HepG2 (cell line): Measurements from ENCODE around the gene CHKB. TPM values are rescaled to one million over a fixed set of nuclear protein-coding genes. Genes with fewer than 3 reads are reported as not detected.
A peak's percentile ranks its signal among the peaks of the same experiment; 100 is the strongest.

Source experiments
- CHD4 ChIP-seq: fragments of 200-600 bp; sonication (generic); IDR thresholded peaks from 2 replicates; pipeline ENCODE4 v1.7.0; 2017; ENCODE audit warnings: mild to moderate bottlenecking, low read length, borderline replicate concordance
- DBP ChIP-seq: sonication (generic); formaldehyde crosslinking; IDR thresholded peaks from 2 replicates; pipeline ENCODE4 v1.4.0; 2020; ENCODE audit warnings: missing genetic modification reagents; ENCODE audit errors: not compliant biosample characterization
- DMAP1 ChIP-seq: IDR thresholded peaks from 2 replicates; pipeline ENCODE4 v1.6.1; 2016
- ELK4 ChIP-seq: sonication (generic); formaldehyde crosslinking; IDR thresholded peaks from 2 replicates; pipeline ENCODE4 v1.9.0; 2021; ENCODE audit warnings: missing genetic modification reagents, borderline replicate concordance
- ETV5 ChIP-seq: IDR thresholded peaks from 2 replicates; pipeline ENCODE4 v1.6.1; 2018; ENCODE audit warnings: missing biosample characterization, missing genetic modification reagents, inconsistent platforms, borderline replicate concordance
- HCFC1 ChIP-seq: fragments of 150-350 bp; IDR thresholded peaks from 2 replicates; pipeline ENCODE4 v1.6.1; 2014; ENCODE audit warnings: low read depth, low read length
- HNF4G ChIP-seq, 2 experiments: sonication (generic) in 1 of 2; formaldehyde crosslinking in 1 of 2; IDR thresholded peaks; 2 replicates each; pipeline versions ENCODE4 v1.4.0 to v1.6.1; 2011 to 2020; ENCODE audit warnings: borderline replicate concordance in 2 of 2, low read depth in 2 of 2, mild to moderate bottlenecking in 2 of 2, low read length in 1 of 2, missing genetic modification reagents in 1 of 2, moderate library complexity in 1 of 2
- KDM5B ChIP-seq: sonication (generic); formaldehyde crosslinking; IDR thresholded peaks from 2 replicates; pipeline ENCODE4 v1.4.0; 2020; ENCODE audit warnings: missing genetic modification reagents, mild to moderate bottlenecking, borderline replicate concordance
- KLF12 ChIP-seq: sonication (generic); formaldehyde crosslinking; IDR thresholded peaks from 2 replicates; pipeline ENCODE4 v1.4.0; 2020; ENCODE audit warnings: missing genetic modification reagents, borderline replicate concordance
- MTERF4 ChIP-seq: sonication (generic); formaldehyde crosslinking; IDR thresholded peaks from 2 replicates; pipeline ENCODE4 v1.8.0; 2023; ENCODE audit warnings: mild to moderate bottlenecking, missing genetic modification reagents
- NPAS2 ChIP-seq: sonication (generic); formaldehyde crosslinking; IDR thresholded peaks from 2 replicates; pipeline ENCODE4 v1.8.0; 2022; ENCODE audit warnings: mild to moderate bottlenecking, missing genetic modification reagents, borderline replicate concordance
- PBX2 ChIP-seq: IDR thresholded peaks from 2 replicates; pipeline ENCODE4 v1.6.1; 2016; ENCODE audit warnings: control low read depth
- PHF21A ChIP-seq: sonication (generic); formaldehyde crosslinking; IDR thresholded peaks from 2 replicates; pipeline ENCODE4 v1.5.0; 2020; ENCODE audit warnings: mild to moderate bottlenecking, missing genetic modification reagents
- RARG ChIP-seq: sonication (generic); formaldehyde crosslinking; IDR thresholded peaks from 2 replicates; pipeline ENCODE4 v1.4.0; 2020; ENCODE audit warnings: low read depth, mild to moderate bottlenecking, missing genetic modification reagents
- SIX1 ChIP-seq: sonication (generic); formaldehyde crosslinking; IDR thresholded peaks from 2 replicates; pipeline ENCODE4 v1.4.0; 2020; ENCODE audit warnings: missing genetic modification reagents, borderline replicate concordance
- SNRNP70 ChIP-seq: fragments of 200-400 bp; formaldehyde crosslinking; IDR thresholded peaks from 2 replicates; pipeline ENCODE4 v1.6.1; 2017; ENCODE audit warnings: mild to moderate bottlenecking, low read depth, low read length, moderate library complexity
- SRSF1 ChIP-seq: fragments of 200-400 bp; formaldehyde crosslinking; optimal IDR thresholded peaks from 2 replicates; pipeline ENCODE3; 2017; ENCODE audit warnings: mild to moderate bottlenecking, low read depth, low read length, moderate library complexity
- ZFX ChIP-seq: sonication (generic); formaldehyde crosslinking; IDR thresholded peaks from 2 replicates; pipeline ENCODE4 v1.4.0; 2020; ENCODE audit warnings: mild to moderate bottlenecking, low read depth, missing genetic modification reagents, moderate library complexity
- ZGPAT ChIP-seq: IDR thresholded peaks from 2 replicates; pipeline ENCODE4 v1.6.1; 2016; ENCODE audit warnings: mild to moderate bottlenecking
- ZIK1 ChIP-seq: sonication (generic); formaldehyde crosslinking; IDR thresholded peaks from 2 replicates; pipeline ENCODE4 v1.5.0; 2020; ENCODE audit warnings: mild to moderate bottlenecking, low read depth, missing genetic modification reagents, borderline replicate concordance
- ZMAT3 ChIP-seq: sonication (generic); formaldehyde crosslinking; conservative IDR thresholded peaks from 2 replicates; pipeline ENCODE4 v1.7.0; 2021; ENCODE audit warnings: missing genetic modification reagents
- ZNF451 ChIP-seq: sonication (generic); formaldehyde crosslinking; IDR thresholded peaks from 2 replicates; pipeline ENCODE4 v1.5.0; 2020; ENCODE audit warnings: mild to moderate bottlenecking, missing genetic modification reagents
- ZNF776 ChIP-seq: sonication (generic); formaldehyde crosslinking; IDR thresholded peaks from 2 replicates; pipeline ENCODE4 v1.4.0; 2020; ENCODE audit warnings: mild to moderate bottlenecking, missing genetic modification reagents
- polyA plus RNA-seq, 8 experiments: library from polyadenylated mRNA; depleted of rRNA in 3 of 8; stranded (reverse) in 7 of 8; unstranded in 1 of 8; fragments of >200 nt; fragmentation: Illumina TruSeq in 4 of 8; extraction: Trizol in 4 of 8; gene quantifications; 2 replicates each; pipeline versions ENCODE4 v1.2.1 to v1.2.3, GENCODE V29; 2011 to 2016; ENCODE audit warnings: low read depth in 4 of 8, missing spikeins in 1 of 8, mixed read lengths in 1 of 8; ENCODE audit not compliant: insufficient read depth in 1 of 8
- total RNA-seq, 5 experiments: library from RNA; depleted of rRNA; stranded (reverse); fragments of >200 nt; fragmentation: Illumina TruSeq; extraction: Trizol; gene quantifications; 2 replicates each; pipeline ENCODE4 v1.2.3, GENCODE V29; 2016; ENCODE audit warnings: low read depth in 1 of 5

CHKB gene
- total and polyA plus RNA-seq, 2 of the 13 experiments (the other 11 are each of a cell fraction or from before 2014, with no cell fraction given), result 24.5 to 42.7 TPM

GRCh38 chr22:50529416-50529896, 53.2 kb downstream of the CHKB start (continued):
- TF ChIP-seq PHF21A (CRISPR knock-in tag) (no peak), NPAS2 (no peak), ZFX (CRISPR knock-in tag) (no peak), KDM5B (no peak), RARG (CRISPR knock-in tag) (no peak), ETV5 (CRISPR knock-in tag) (no peak), KLF12 (no peak), DBP (no peak), ZGPAT (no peak), PBX2 (CRISPR knock-in tag) (no peak), SNRNP70 (0 out of 2 replicates have a peak, but pooled peaks have one; percentile 5), DMAP1 (CRISPR knock-in tag) (no peak), ZMAT3 (CRISPR knock-in tag) (no peak), ZNF776 (CRISPR knock-in tag) (no peak), CHD4 (no peak), ZNF451 (CRISPR knock-in tag) (no peak), SRSF1 (no peak), HNF4G (IDR thresholded peaks at IDR 0.05; ENCODE audit: borderline replicate concordance, low read depth, low read length) (no peak), HNF4G (CRISPR knock-in tag; IDR thresholded peaks at IDR 0.05; ENCODE audit: borderline replicate concordance, low read depth) (no peak), MTERF4 (no peak), SIX1 (CRISPR knock-in tag) (no peak), ELK4 (CRISPR knock-in tag) (no peak), ZIK1 (no peak), HCFC1 (no peak)
